HCT116 (cell line): Measurements from ENCODE around the gene C1orf185. TPM values are rescaled to one million over a fixed set of nuclear protein-coding genes. Genes with fewer than 3 reads are reported as not detected.
A peak's percentile ranks its signal among the peaks of the same experiment; 100 is the strongest.

Experiments used
- ATAC-seq: fragments of 200-7000 bp; cut with Tn5 transposase; 2 replicates; pipeline ENCODE4 v1.9.1; 2020; ENCODE audit warnings: mild to moderate bottlenecking, moderate library complexity
- BruUV-seq: library from RNA; stranded (reverse); fragments of 400-500 nt; replicated peaks from 2 replicates; lab custom pipeline; 2021; lab: Mats Ljungman, UMichigan
- CTCF ChIA-PET: fragments of 300-600 bp; sonication (Branson Sonifier 250); formaldehyde crosslinking; loops from one replicate; lab custom pipeline; 2021; ENCODE audit warnings: antibody characterized with exemption; lab: Charles Lee
- POLR2A ChIA-PET: fragments of 300-600, 350-600 bp; sonication (Branson Sonifier 250); formaldehyde crosslinking; loops from one replicate; lab custom pipeline; 2021; ENCODE audit warnings: antibody characterized with exemption; lab: Charles Lee
- RAD21 ChIA-PET, 2 experiments: fragments of 300-600 bp; sonication (Branson Sonifier 250); formaldehyde crosslinking; loops; one replicate each; lab custom pipeline; 2023; ENCODE audit warnings: low total read pairs in 2 of 2; ENCODE audit not compliant: uncharacterized antibody in 2 of 2, unreplicated experiment in 2 of 2, low non-redundant PET in 1 of 2; lab: Charles Lee
- DNase-seq: peaks from one replicate; pipeline ENCODE4 v3.0.0-alpha.2; 2010; ENCODE audit warnings: low read depth, low spot score
- H2AFZ ChIP-seq: fragments of 200-600 bp; shearing (Covaris generic), sonication (generic); 2 replicates; pipeline ENCODE4 v1.6.1; 2017; ENCODE audit warnings: low read depth, mixed run types, mixed read lengths, antibody characterized with exemption, low read length; ENCODE audit not compliant: poor library complexity, severe bottlenecking
- H3K27ac ChIP-seq: 2 replicates; pipeline ENCODE4 v1.5.1; 2012; ENCODE audit warnings: low read depth, low read length
- H3K27me3 ChIP-seq: fragments of 200-600 bp; sonication (generic); 2 replicates; pipeline ENCODE4 v1.6.1; 2016; ENCODE audit warnings: mixed run types, low read length, mixed read lengths; ENCODE audit not compliant: insufficient read depth
- H3K36me3 ChIP-seq, 2 experiments: fragments of 200-500 bp in 1 of 2; fragments of 200-600 bp in 1 of 2; sonication (Bioruptor generic) in 1 of 2; sonication (generic) in 1 of 2; 2 replicates each; pipeline versions ENCODE4 v1.5.1 to v1.6.1; 2014 to 2016; ENCODE audit warnings: low read length in 2 of 2, inconsistent platforms in 1 of 2, mixed read lengths in 1 of 2, mixed run types in 1 of 2; ENCODE audit not compliant: insufficient read depth in 2 of 2, control insufficient read depth in 1 of 2
- H3K4me1 ChIP-seq, 2 experiments: fragments of 200-600 bp in 1 of 2; sonication (generic) in 1 of 2; 2 replicates each; pipeline versions ENCODE4 v1.5.1 to v1.6.1; 2012 to 2017; ENCODE audit warnings: low read length in 2 of 2, inconsistent platforms in 1 of 2, mild to moderate bottlenecking in 1 of 2, mixed read lengths in 1 of 2, mixed run types in 1 of 2, moderate library complexity in 1 of 2; ENCODE audit not compliant: insufficient read depth in 2 of 2, control insufficient read depth in 1 of 2
- H3K4me2 ChIP-seq: fragments of 200-600 bp; sonication (generic); 2 replicates; pipeline ENCODE4 v1.6.1; 2017; ENCODE audit warnings: mixed run types, low read length, mixed read lengths
- H3K4me3 ChIP-seq, 2 experiments: fragments of 200-600 bp in 1 of 2; sonication (generic) in 1 of 2; replicated peaks in 1 of 2; 2 replicates each; pipeline ENCODE4 v1.5.1; 2011 to 2016; ENCODE audit warnings: low read length in 2 of 2, control low read depth in 1 of 2, low read depth in 1 of 2, mild to moderate bottlenecking in 1 of 2, mixed read lengths in 1 of 2, mixed run types in 1 of 2
- H3K79me2 ChIP-seq: fragments of 200-600 bp; sonication (generic); 2 replicates; pipeline ENCODE4 v1.6.1; 2017; ENCODE audit warnings: mild to moderate bottlenecking, mixed run types, low read length, moderate library complexity, mixed read lengths; ENCODE audit not compliant: insufficient read depth
- H3K9ac ChIP-seq: fragments of 200-600 bp; sonication (generic); 2 replicates; pipeline ENCODE4 v1.6.1; 2016; ENCODE audit warnings: low read length, mixed read lengths
- H3K9me2 ChIP-seq: fragments of 200-600 bp; sonication (generic), shearing (Covaris generic); 2 replicates; pipeline ENCODE4 v1.6.1; 2017; ENCODE audit warnings: mixed run types, mild to moderate bottlenecking, moderate library complexity; ENCODE audit not compliant: insufficient read depth
- H3K9me3 ChIP-seq, 2 experiments: fragments of 200-500 bp in 1 of 2; fragments of 200-600 bp in 1 of 2; sonication (Bioruptor generic) in 1 of 2; sonication (generic) in 1 of 2; 2 replicates each; pipeline ENCODE4 v1.6.1; 2014 to 2017; ENCODE audit warnings: low read length in 2 of 2, mixed read lengths in 2 of 2, inconsistent platforms in 1 of 2, low read depth in 1 of 2, mild to moderate bottlenecking in 1 of 2, mixed run types in 1 of 2, moderate library complexity in 1 of 2; ENCODE audit not compliant: control insufficient read depth in 1 of 2, insufficient read depth in 1 of 2
- H4K20me1 ChIP-seq: fragments of 200-600 bp; sonication (generic), shearing (Covaris generic); 2 replicates; pipeline ENCODE4 v1.6.1; 2017; ENCODE audit warnings: mixed run types, mild to moderate bottlenecking, moderate library complexity; ENCODE audit not compliant: insufficient read depth
- CTCF ChIP-seq, 3 experiments: fragments of 200-600 bp in 1 of 3; sonication (generic) in 1 of 3; IDR thresholded peaks in 2 of 3; conservative IDR thresholded peaks in 1 of 3; 2 replicates each; pipeline ENCODE4 v1.5.1; 2012 to 2017; ENCODE audit warnings: low read depth in 2 of 3, low read length in 2 of 3, antibody characterized with exemption in 1 of 3, borderline replicate concordance in 1 of 3, control low read depth in 1 of 3, mild to moderate bottlenecking in 1 of 3, mixed read lengths in 1 of 3, mixed run types in 1 of 3, moderate library complexity in 1 of 3; ENCODE audit not compliant: insufficient read depth in 1 of 3
- EGR1 ChIP-seq: IDR thresholded peaks from 2 replicates; pipeline ENCODE4 v1.6.1; 2012; ENCODE audit warnings: low read depth
- ELF1 ChIP-seq: IDR thresholded peaks from 2 replicates; pipeline ENCODE4 v1.6.1; 2012; ENCODE audit warnings: low read depth, borderline replicate concordance
- EZH2 ChIP-seq: fragments of 200-600 bp; sonication (generic); IDR thresholded peaks from 2 replicates; pipeline ENCODE4 v1.6.1; 2017; ENCODE audit warnings: antibody characterized with exemption, mixed run types
- EZH2phosphoT487 ChIP-seq: fragments of 200-600 bp; IDR thresholded peaks from 2 replicates; pipeline ENCODE4 v1.6.1; 2018; ENCODE audit warnings: antibody characterized with exemption, borderline replicate concordance
- FOSL1 ChIP-seq: IDR thresholded peaks from 2 replicates; pipeline ENCODE4 v1.6.1; 2012; ENCODE audit warnings: low read depth
- JUND ChIP-seq: IDR thresholded peaks from 2 replicates; pipeline ENCODE4 v1.6.1; 2012
- MAX ChIP-seq: IDR thresholded peaks from 2 replicates; pipeline ENCODE4 v1.6.1; 2012
- REST ChIP-seq: IDR thresholded peaks from 2 replicates; pipeline ENCODE4 v1.6.1; 2012; ENCODE audit warnings: low read depth
- SP1 ChIP-seq: IDR thresholded peaks from 2 replicates; pipeline ENCODE4 v1.6.1; 2012; ENCODE audit warnings: low read depth
- ZBTB33 ChIP-seq: IDR thresholded peaks from 2 replicates; pipeline ENCODE4 v1.6.1; 2011; ENCODE audit warnings: mild to moderate bottlenecking, low read length, moderate library complexity; ENCODE audit not compliant: insufficient replicate concordance; ENCODE audit errors: extremely low read depth
- ZNF274 ChIP-seq: fragments of 200-500 bp; sonication (Bioruptor generic); IDR thresholded peaks from 2 replicates; pipeline ENCODE4 v1.6.1; 2014; ENCODE audit warnings: mild to moderate bottlenecking, low read depth, low read length, inconsistent platforms
- intact Hi-C: fragments of 100-400 bp; cut with micrococcal nuclease; formaldehyde crosslinking; loops from 2 replicates; pipeline ENCODE4 v1.10.0; 2022
- total RNA-seq: library from RNA; stranded (reverse); gene quantifications from one replicate; pipeline ENCODE4 v1.2.1, GENCODE V29; 2021; ENCODE audit not compliant: unreplicated experiment

C1orf185 gene
- total RNA-seq, 1 experiment from 2014 or later, result not detected

GRCh38 chr1:51063121-51063520 is 38.9 kb upstream of the C1orf185 start:
- H3K4me2 ChIP-seq, result peak overlapping the region; percentile 34
- TF ChIP-seq FOSL1, result peak; percentile 11; the same call in 1 of the 2 replicates
- TF ChIP-seq SP1, result peak; percentile 23; the same call in 1 of the 2 replicates
- no peak for TF ChIP-seq ZNF274
- 0 out of 2 replicates have a peak, but pooled peaks have one; percentile 9 for TF ChIP-seq JUND
- BruUV-seq, result no TSS peak
- peak overlapping the region; percentile 28; the same call in 1 of the 2 replicates for H3K27ac ChIP-seq
- H3K36me3 ChIP-seq, result no peaks in the 10 kb centered on the region
- intact Hi-C loops, result no loop called here
- peaks cover 9% of the 10 kb centered on the region in 2 experiments; a peak in 3 of 4 replicates for H3K4me1 ChIP-seq
- RAD21 ChIA-PET, result no interaction called here
- ATAC-seq, result peak; percentile 84
- DNase-seq, result peak; percentile 44
- no peaks in the 10 kb centered on the region for H4K20me1 ChIP-seq
- H3K9ac ChIP-seq, result no peak overlapping the region
- CTCF ChIA-PET, result no interaction called here
- no peaks in the 10 kb centered on the region for H3K27me3 ChIP-seq
- H3K79me2 ChIP-seq, result no peaks in the 10 kb centered on the region
- peak overlapping the region; percentile 3 for H2AFZ ChIP-seq
- POLR2A ChIA-PET, result no interaction called here
- no peaks in the 10 kb centered on the region for H3K9me2 ChIP-seq
- H3K9me3 ChIP-seq, result no peaks in the 10 kb centered on the region; a peak in 1 of 4 replicates
- no peak overlapping the region for H3K4me3 ChIP-seq

GRCh38 chr1:51070011-51070410 is 32.0 kb upstream of the C1orf185 start:
- intact Hi-C loops, result no loop called here
- H3K79me2 ChIP-seq, result no peaks in the 10 kb centered on the region
- H4K20me1 ChIP-seq, result no peaks in the 10 kb centered on the region
- no peaks in the 10 kb centered on the region for H3K9me3 ChIP-seq
- no peaks in the 10 kb centered on the region for H3K9me2 ChIP-seq
- no peak overlapping the region for H3K4me2 ChIP-seq
- no peaks in the 10 kb centered on the region for H3K27me3 ChIP-seq
- ChIA-PET RAD21 (interaction anchor here in 1 of 2 experiments (0.6 kb wide), 1 partner anchor 847 kb away, joined by 3 read pairs; no protein-coding TSS in a partner anchor), POLR2A (no interaction called here), CTCF (interaction anchor here (0.8 to 1.2 kb wide), 2 partner anchors 18 to 227 kb away, joined by 3 read pairs; no protein-coding TSS in a partner anchor)
- H2AFZ ChIP-seq, result no peak overlapping the region
- no peak overlapping the region for H3K27ac ChIP-seq
- H3K4me3 ChIP-seq, result no peak overlapping the region
- DNase-seq, result no peak
- no peak for ATAC-seq
- BruUV-seq, result no TSS peak
- H3K36me3 ChIP-seq, result no peaks in the 10 kb centered on the region
- H3K4me1 ChIP-seq, result no peaks in the 10 kb centered on the region
- no peak overlapping the region for H3K9ac ChIP-seq
- TF ChIP-seq EGR1, result no peak
- TF ChIP-seq ELF1, result no peak
- TF ChIP-seq MAX, result no peak
- no peak for TF ChIP-seq JUND
- TF ChIP-seq EZH2phosphoT487, result no peak
- no peak for TF ChIP-seq EZH2
- TF ChIP-seq REST, result no peak
- TF ChIP-seq ZBTB33, result no peak
- no peak for TF ChIP-seq CTCF (IDR thresholded peaks at IDR 0.05 in 2 of 3, conservative IDR thresholded peaks at IDR 0.05 in 1 of 3; ENCODE audit: borderline replicate concordance in 1 of 3, insufficient read depth in 1 of 3, low read depth in 2 of 3, low read length in 2 of 3)
